K562 (cell line): ENCODE measurements around the gene MPZL3. TPM values are rescaled to one million over a fixed set of nuclear protein-coding genes. Genes with fewer than 3 reads are reported as not detected.
A peak's percentile ranks its signal among the peaks of the same experiment; 100 is the strongest.

ENCODE experiments used
- CBX1 ChIP-seq: sonication (generic); IDR thresholded peaks from 2 replicates; pipeline ENCODE4 v1.6.1; 2016; ENCODE audit warnings: antibody characterized with exemption, low read depth, mild to moderate bottlenecking
- DLX4 ChIP-seq: fragments of 250-450 bp; sonication (Bioruptor Pico); IDR thresholded peaks from 2 replicates; pipeline ENCODE4 v1.6.1; 2021; ENCODE audit warnings: mild to moderate bottlenecking
- EZH2 ChIP-seq: IDR thresholded peaks from 2 replicates; pipeline ENCODE4 v1.6.1; 2012; ENCODE audit warnings: low read depth, mild to moderate bottlenecking, inconsistent platforms, low read length, borderline replicate concordance
- HDAC8 ChIP-seq: fragments of 450-650 bp; IDR thresholded peaks from 2 replicates; pipeline ENCODE4 v1.6.1; 2016; ENCODE audit warnings: mild to moderate bottlenecking, missing genetic modification characterization, moderate library complexity, missing compliant biosample characterization
- MBD1 ChIP-seq: fragments of 250-450 bp; sonication (Bioruptor Pico); IDR thresholded peaks from 2 replicates; pipeline ENCODE4 v1.8.0; 2022; ENCODE audit warnings: inconsistent platforms
- NCOA6 ChIP-seq: fragments of 450-650 bp; IDR thresholded peaks from 2 replicates; pipeline ENCODE4 v1.6.1; 2017; ENCODE audit warnings: mild to moderate bottlenecking
- NFIC ChIP-seq: fragments of 450-650 bp; IDR thresholded peaks from 2 replicates; pipeline ENCODE4 v1.6.1; 2017; ENCODE audit warnings: mild to moderate bottlenecking, inconsistent platforms
- PPARD ChIP-seq: fragments of 250-450 bp; sonication (Bioruptor Pico); IDR thresholded peaks from 2 replicates; pipeline ENCODE4 v1.8.0; 2022; ENCODE audit warnings: inconsistent platforms, mild to moderate bottlenecking, moderate library complexity
- RAD21 ChIP-seq, 2 experiments: fragments of 250-450 bp in 1 of 2; fragments of 450-650 bp in 1 of 2; sonication (Bioruptor Pico) in 1 of 2; formaldehyde crosslinking in 1 of 2; IDR thresholded peaks in 1 of 2; conservative IDR thresholded peaks in 1 of 2; 2 replicates each; pipeline versions ENCODE4 v1.4.0 to v1.8.0; 2020 to 2022; ENCODE audit warnings: mild to moderate bottlenecking in 2 of 2, moderate library complexity in 1 of 2
- RBM25 ChIP-seq: fragments of 200-400 bp; formaldehyde crosslinking; IDR thresholded peaks from 2 replicates; pipeline ENCODE4 v1.6.1; 2018; ENCODE audit warnings: low read length, low read depth, moderate library complexity; ENCODE audit not compliant: severe bottlenecking
- STAG1 ChIP-seq: sonication (generic); formaldehyde crosslinking; IDR thresholded peaks from 2 replicates; pipeline ENCODE4 v1.5.0; 2020; ENCODE audit warnings: missing genetic modification reagents, borderline replicate concordance
- TBP ChIP-seq: optimal IDR thresholded peaks from 2 replicates; pipeline ENCODE3; 2011; ENCODE audit warnings: low read depth, low read length, improper control_type of control experiment
- XRCC5 ChIP-seq: fragments of 200-400 bp; formaldehyde crosslinking; IDR thresholded peaks from 2 replicates; pipeline ENCODE4 v1.6.1; 2017; ENCODE audit warnings: low read depth, mild to moderate bottlenecking, low read length
- ZNF407 ChIP-seq: fragments of 450-650 bp; IDR thresholded peaks from 2 replicates; pipeline ENCODE4 v1.6.1; 2016; ENCODE audit warnings: low read depth
- polyA plus RNA-seq, 8 experiments: library from polyadenylated mRNA; depleted of rRNA in 4 of 8; stranded (reverse) in 5 of 8; unstranded in 3 of 8; fragments of >200 nt; fragmentation: Nextera tagmentation in 2 of 8; fragmentation: Illumina TruSeq in 1 of 8; extraction: Ambion mirVana in 2 of 8; extraction: Trizol in 1 of 8; gene quantifications; 2 replicates each; pipeline versions ENCODE4 v1.2.1 to v1.2.3, GENCODE V29; 2011 to 2014; ENCODE audit warnings: inconsistent platforms in 1 of 8, missing spikeins in 1 of 8
- total RNA-seq, 7 experiments: library from RNA; depleted of rRNA in 6 of 7; stranded (reverse); fragments of >200 nt in 6 of 7; fragmentation: Illumina TruSeq in 2 of 7; extraction: Trizol in 2 of 7; gene quantifications; 2 replicates each; pipeline versions ENCODE4 v1.2.1 to v1.2.3, GENCODE V29; 2011 to 2021; ENCODE audit warnings: low replicate concordance in 1 of 7
- TF ChIP-seq, protein P1 (sequence below): fragments of 250-450 bp; sonication (Bioruptor Pico); IDR thresholded peaks from 2 replicates; pipeline ENCODE4 v1.5.1; 2021; ENCODE audit warnings: mild to moderate bottlenecking
- TF ChIP-seq, protein P2 (sequence below): sonication (generic); formaldehyde crosslinking; IDR thresholded peaks from 2 replicates; pipeline ENCODE4 v1.8.0; 2022; ENCODE audit warnings: mild to moderate bottlenecking, missing genetic modification reagents

MPZL3 gene
- total and polyA plus RNA-seq, 9 of the 15 experiments (the other 6 are each of a cell fraction or from before 2014, with no cell fraction given), result 0.97 to 2.9 (median 1.6) TPM

DNA sequence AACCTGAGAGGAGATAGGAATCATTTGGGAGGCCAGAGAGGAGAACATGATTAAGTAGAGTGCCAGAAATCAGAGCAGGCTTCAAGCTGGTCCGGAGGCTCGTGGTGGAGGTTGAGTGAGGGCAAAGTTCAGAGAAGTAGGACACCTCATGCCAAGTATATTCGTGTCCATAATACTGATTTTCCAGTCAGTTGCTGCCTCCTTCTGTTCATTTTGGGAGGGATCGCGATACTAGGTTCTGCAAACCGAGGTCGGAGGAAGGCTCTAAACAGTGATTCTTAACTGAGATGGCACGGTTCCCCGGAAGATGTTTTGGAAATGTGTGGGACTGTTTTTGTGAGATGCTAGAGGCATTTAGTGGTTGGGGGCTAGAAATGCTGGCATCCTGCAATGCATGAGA is 38.8 kb upstream of the MPZL3 start (continued):
- TF ChIP-seq ZNF407 (no peak), NCOA6 (no peak), XRCC5 (no peak), NFIC (no peak), STAG1 (CRISPR knock-in tag) (peak; percentile 69; the same call in 1 of the 2 replicates), HDAC8 (no peak), MBD1 (CRISPR knock-in tag) (no peak), CBX1 (no peak), RBM25 (no peak), EZH2 (no peak), DLX4 (no peak), PPARD (CRISPR knock-in tag) (no peak), RAD21 (CRISPR knock-in tag; conservative IDR thresholded peaks at IDR 0.05 in 1 of 2, IDR thresholded peaks at IDR 0.05 in 1 of 2) (peak; percentile 91 to 92), TBP (no peak)
- TF ChIP-seq, protein P1, sequence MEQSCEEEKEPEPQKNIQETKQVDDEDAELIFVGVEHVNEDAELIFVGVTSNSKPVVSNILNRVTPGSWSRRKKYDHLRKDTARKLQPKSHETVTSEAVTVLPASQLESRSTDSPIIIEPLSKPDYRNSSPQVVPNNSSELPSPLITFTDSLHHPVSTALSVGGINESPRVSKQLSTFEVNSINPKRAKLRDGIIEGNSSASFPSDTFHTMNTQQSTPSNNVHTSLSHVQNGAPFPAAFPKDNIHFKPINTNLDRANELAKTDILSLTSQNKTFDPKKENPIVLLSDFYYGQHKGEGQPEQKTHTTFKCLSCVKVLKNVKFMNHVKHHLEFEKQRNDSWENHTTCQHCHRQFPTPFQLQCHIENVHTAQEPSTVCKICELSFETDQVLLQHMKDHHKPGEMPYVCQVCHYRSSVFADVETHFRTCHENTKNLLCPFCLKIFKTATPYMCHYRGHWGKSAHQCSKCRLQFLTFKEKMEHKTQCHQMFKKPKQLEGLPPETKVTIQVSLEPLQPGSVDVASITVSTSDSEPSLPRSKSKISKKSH (CRISPR knock-in tag), result no peak
- TF ChIP-seq, protein P2, sequence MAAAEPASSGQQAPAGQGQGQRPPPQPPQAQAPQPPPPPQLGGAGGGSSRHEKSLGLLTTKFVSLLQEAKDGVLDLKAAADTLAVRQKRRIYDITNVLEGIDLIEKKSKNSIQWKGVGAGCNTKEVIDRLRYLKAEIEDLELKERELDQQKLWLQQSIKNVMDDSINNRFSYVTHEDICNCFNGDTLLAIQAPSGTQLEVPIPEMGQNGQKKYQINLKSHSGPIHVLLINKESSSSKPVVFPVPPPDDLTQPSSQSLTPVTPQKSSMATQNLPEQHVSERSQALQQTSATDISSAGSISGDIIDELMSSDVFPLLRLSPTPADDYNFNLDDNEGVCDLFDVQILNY (CRISPR knock-in tag), result no peak
